Lower leg skin (tissue), 4 donors: ENCODE measurements around the gene KAZN. TPM values are rescaled to one million over a fixed set of nuclear protein-coding genes. Genes with fewer than 3 reads are reported as not detected.

Experiments used
- DNase-seq, 2 donors: peaks; one replicate each; pipeline ENCODE4 v3.0.0-alpha.2; 2019; ENCODE audit warnings: low spot score in 2 of 2
- H3K4me3 ChIP-seq: fragments of 200-600 bp; sonication (generic); 2 replicates; pipeline ENCODE4 v1.5.1; 2017; ENCODE audit warnings: mild to moderate bottlenecking, low read depth; ENCODE audit not compliant: poor library complexity, severe bottlenecking
- POLR2A ChIP-seq, 2 donors: fragments of 450-650 bp; IDR thresholded peaks; one replicate each; pipeline ENCODE4 v1.6.1; 2016 to 2017; ENCODE audit warnings: antibody characterized with exemption in 2 of 2, mild to moderate bottlenecking in 1 of 2, moderate library complexity in 1 of 2
- WGBS, 2 donors: methylation state at CpG; one replicate each; pipeline ENCODE4 v1.1.5; 2018; 5-methylcytosine and 5-hydroxymethylcytosine counted together
- intact Hi-C: fragments of 100-400 bp; cut with DNase I; formaldehyde crosslinking; loops from one replicate; pipeline ENCODE4 v1.15.0; 2023; ENCODE audit warnings: low total_unique reads
- total RNA-seq, 4 donors: library from RNA; depleted of rRNA; stranded (reverse); fragments of >200 nt; gene quantifications; one replicate each; pipeline ENCODE4 v1.1.0, GENCODE V29; 2016
- TF ChIP-seq, protein P1 (sequence below), 3 donors: fragments of 450-650 bp; IDR thresholded peaks; one replicate each; pipeline ENCODE4 v1.5.1; 2016; ENCODE audit warnings: antibody characterized with exemption in 3 of 3, mild to moderate bottlenecking in 3 of 3, moderate library complexity in 2 of 3

The KAZN gene
- total RNA-seq, 4 donors from 2014 or later: 21.4 to 36.0 (median 28.4) TPM

DNA sequence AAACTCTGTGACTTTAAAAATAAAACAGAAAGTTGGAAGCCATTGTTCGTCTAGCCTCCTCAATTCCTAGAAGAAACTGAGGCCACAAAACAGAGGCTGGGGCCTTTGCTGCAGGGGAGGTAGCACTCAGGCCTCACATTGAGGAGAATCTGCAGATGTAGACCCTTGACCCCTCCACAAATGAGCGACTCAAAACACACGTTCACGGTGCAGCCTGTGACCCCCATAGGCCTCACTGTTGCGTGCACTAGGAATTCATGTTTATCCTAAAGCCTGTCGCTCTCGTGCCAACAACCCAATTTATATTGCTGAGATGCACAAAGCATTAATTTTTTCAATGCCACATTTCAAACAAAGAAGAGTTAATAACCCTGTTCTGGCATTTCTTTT lies 560.7 kb downstream of the KAZN start:
- H3K4me3 ChIP-seq: no peak overlapping the region
- 66 to 71% methylated on average over 7 of the region's 7 CpGs for WGBS, 2 donors

DNA sequence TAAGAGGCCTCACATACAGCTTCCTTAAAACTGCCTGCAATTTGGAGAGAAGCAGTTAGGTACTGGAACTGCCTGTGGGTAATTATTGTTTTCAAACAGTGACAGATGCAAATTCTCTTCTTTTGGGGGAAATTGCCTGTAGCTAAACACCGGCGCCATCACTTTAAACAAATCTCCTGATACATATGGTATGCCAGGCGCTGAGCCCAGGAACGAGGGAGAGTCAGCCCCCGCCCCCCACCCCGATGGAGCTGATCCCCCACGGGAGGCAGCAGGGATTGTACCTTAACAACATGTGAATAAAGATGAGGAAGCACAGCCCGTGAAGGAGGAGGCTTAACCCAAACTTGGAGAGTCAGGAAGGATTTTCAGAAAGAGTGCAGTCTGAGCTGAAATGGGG lies 562.1 kb downstream of the KAZN start:
- 57 to 62% methylated on average over 8 of the region's 8 CpGs for WGBS, 2 donors
- intact Hi-C loops: no loop called here
- no peak overlapping the region for H3K4me3 ChIP-seq
- DNase-seq: no peak
- TF ChIP-seq POLR2A (IDR thresholded peaks at IDR 0.05): no peak
- TF ChIP-seq, protein P1, sequence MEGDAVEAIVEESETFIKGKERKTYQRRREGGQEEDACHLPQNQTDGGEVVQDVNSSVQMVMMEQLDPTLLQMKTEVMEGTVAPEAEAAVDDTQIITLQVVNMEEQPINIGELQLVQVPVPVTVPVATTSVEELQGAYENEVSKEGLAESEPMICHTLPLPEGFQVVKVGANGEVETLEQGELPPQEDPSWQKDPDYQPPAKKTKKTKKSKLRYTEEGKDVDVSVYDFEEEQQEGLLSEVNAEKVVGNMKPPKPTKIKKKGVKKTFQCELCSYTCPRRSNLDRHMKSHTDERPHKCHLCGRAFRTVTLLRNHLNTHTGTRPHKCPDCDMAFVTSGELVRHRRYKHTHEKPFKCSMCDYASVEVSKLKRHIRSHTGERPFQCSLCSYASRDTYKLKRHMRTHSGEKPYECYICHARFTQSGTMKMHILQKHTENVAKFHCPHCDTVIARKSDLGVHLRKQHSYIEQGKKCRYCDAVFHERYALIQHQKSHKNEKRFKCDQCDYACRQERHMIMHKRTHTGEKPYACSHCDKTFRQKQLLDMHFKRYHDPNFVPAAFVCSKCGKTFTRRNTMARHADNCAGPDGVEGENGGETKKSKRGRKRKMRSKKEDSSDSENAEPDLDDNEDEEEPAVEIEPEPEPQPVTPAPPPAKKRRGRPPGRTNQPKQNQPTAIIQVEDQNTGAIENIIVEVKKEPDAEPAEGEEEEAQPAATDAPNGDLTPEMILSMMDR (IDR thresholded peaks at IDR 0.05): no peak

More for the DNA sequence above, 560.7 kb downstream of the KAZN start:
- TF ChIP-seq POLR2A (IDR thresholded peaks at IDR 0.05): no peak
- no peak for DNase-seq
- intact Hi-C loops: loop anchor here (10.0 kb wide), 1 partner anchor 116 kb away; no protein-coding TSS in a partner anchor

DNA sequence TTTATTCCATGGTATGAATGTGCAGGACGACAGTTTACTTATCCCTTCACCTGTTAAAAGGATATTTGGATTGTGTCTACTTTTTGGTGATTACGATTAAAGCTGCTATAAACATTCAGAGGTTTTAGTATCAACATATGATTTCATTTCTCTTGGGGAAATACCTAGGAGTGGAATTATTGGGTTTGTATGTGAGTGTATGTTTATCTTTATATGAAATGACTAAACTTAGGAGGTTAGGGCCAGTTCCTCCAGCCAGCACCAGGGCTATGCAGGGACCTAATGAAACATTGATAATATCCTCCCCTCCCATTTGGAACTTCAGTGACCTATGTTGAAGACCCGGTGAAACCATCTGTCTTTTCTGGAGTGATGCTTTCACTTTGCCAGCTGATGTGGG lies 568.9 kb downstream of the KAZN start:
- 59 to 61% methylated on average over 3 of the region's 3 CpGs for WGBS, 2 donors
- TF ChIP-seq, protein P1 (IDR thresholded peaks at IDR 0.05): no peak
- TF ChIP-seq POLR2A (IDR thresholded peaks at IDR 0.05): no peak
- DNase-seq: no peak
- H3K4me3 ChIP-seq: no peak overlapping the region
- intact Hi-C loops: no loop called here
